Skeletal muscle satellite cell (primary cell): Measurements from ENCODE around the gene RHO.

ENCODE experiments used
- H3K27me3 ChIP-seq: 2 replicates; pipeline ENCODE4 v1.7.0; 2013; ENCODE audit warnings: low read length; ENCODE audit not compliant: control insufficient read depth, insufficient read depth
- H3K36me3 ChIP-seq: 2 replicates; pipeline ENCODE4 v1.7.0; 2013; ENCODE audit warnings: mild to moderate bottlenecking, control low read depth, low read length; ENCODE audit not compliant: insufficient read depth
- H3K4me1 ChIP-seq: 2 replicates; pipeline ENCODE4 v1.7.0; 2013; ENCODE audit warnings: low read length; ENCODE audit not compliant: control insufficient read depth, insufficient read depth
- H3K4me2 ChIP-seq: 2 replicates; pipeline ENCODE4 v1.7.0; 2013; ENCODE audit warnings: mild to moderate bottlenecking, low read length
- H3K4me3 ChIP-seq: 2 replicates; pipeline ENCODE4 v1.7.0; 2013; ENCODE audit warnings: low read length
- H3K9ac ChIP-seq: 2 replicates; pipeline ENCODE4 v1.7.0; 2013; ENCODE audit warnings: mild to moderate bottlenecking, low read depth, low read length, moderate library complexity
- H3K9me3 ChIP-seq: replicated peaks from 2 replicates; pipeline ENCODE4 v1.7.0; 2013; ENCODE audit warnings: mild to moderate bottlenecking, control low read depth, low read length

Gene RHO

DNA sequence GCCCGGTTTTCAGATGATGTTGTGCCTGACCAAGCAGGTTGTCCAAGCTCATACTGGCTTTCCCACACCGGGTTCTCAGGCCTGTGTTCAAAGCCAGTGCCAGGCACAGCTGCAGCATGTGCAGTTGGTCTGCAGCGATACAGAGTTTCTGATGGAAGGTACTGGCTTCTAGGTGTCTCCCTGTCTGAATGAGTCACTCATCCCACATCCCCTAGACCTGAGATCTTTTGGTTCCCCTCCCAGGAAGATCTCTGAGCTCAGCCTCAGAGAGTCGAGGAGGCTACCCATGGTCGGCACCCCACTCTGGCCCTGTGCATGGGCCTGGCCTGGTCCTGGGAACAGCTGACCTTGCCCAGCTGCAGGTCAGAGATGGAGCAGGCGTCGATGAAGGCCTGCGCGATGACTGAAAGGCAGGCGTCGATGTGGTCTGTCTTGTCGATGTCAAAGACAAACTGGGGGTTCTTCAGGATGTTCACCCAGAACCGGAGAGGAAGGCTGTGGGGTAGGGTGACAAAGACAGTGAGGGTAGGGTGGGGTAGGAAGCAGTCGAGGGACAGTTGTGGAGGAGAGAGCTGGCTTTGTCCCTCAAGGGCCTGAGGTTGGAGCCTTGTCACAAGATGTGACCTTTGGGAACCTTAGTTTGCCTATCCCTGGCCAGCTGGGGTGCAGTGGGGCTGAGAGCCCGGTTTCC, 29.8 kb downstream of the RHO start:
- peaks cover 64% of the 10 kb centered on the region for H3K4me1 ChIP-seq
- peaks cover 53% of the 10 kb centered on the region for H3K36me3 ChIP-seq
- peak overlapping the region; percentile 68 for H3K4me3 ChIP-seq
- no peaks in the 10 kb centered on the region for H3K9me3 ChIP-seq
- peak overlapping the region; percentile 70 for H3K9ac ChIP-seq
- no peaks in the 10 kb centered on the region for H3K27me3 ChIP-seq
- peak overlapping the region; percentile 64 for H3K4me2 ChIP-seq

DNA sequence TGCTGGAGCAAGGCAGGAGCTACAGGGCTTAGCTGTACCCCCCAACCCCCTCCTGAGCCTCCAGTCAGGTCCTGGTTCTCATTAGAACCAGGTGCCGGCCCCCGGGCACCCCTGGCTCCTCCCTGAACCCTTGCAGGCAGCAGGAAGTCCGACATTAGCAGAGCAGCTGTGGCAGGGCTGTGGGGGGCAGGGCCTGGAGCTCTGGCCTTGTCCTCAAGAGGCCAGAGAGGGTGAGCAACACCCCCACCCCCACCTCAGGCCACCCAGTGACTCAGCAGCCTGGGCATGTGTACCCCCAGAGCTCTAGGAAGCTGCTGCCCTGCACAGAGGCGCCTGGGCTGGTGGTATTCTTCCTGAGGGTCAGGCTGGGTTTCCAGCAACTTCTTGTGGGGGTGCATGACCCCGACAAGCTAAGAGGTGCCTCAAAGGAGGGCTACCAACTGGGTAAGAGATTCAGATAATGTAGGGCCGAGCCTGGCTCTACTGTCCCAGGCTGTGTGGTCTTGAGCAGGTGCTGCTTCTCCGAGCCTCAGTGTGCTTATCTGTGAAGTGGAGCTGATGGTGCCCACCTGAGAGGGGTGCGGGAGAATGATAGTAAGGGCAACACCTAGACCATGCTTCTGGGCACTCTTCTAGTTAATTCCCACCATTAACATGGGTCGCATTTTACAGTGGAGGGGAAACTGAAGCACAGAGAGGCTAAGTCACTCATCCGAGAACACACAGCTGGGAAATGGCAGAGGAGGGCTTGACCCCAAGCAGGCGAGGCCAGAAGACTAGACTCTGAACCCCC, 30.5 kb downstream of the RHO start:
- Histone ChIP-seq H3K27me3 (no peaks in the 10 kb centered on the region), H3K36me3 (peaks cover 55% of the 10 kb centered on the region), H3K9ac (peak overlapping the region; percentile 70)

DNA sequence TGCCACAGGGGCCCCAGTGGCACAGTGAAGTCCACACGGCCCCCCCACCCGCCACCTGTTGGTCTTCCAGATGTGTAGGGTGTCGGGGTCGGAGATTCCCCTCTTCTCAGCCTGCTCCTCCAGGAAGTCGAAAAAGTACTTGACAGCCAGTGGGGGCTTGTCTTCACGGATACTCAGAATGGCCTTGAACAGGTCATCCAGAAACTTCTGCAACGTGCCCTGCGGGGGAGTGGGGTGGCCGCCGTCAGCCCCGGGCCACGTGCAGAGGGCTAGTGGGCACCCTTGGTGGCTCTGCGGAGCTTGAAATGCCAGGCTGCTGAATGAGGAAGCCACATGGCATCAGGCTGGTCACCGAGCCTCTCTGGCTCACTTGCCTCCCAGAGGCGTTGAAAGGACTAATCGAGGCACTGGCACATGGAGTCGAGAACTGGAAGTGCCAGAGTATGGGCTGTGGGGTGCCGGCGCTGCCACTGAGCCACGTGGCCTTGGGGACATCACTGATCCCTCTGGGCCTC, 31.2 kb downstream of the RHO start:
- H3K9me3 ChIP-seq: no peaks in the 10 kb centered on the region
- H3K4me2 ChIP-seq: peak overlapping the region; percentile 64
- H3K27me3 ChIP-seq: no peaks in the 10 kb centered on the region
- peak overlapping the region; percentile 70 for H3K9ac ChIP-seq
- H3K4me3 ChIP-seq: peak overlapping the region; percentile 68
- H3K4me1 ChIP-seq: peaks cover 74% of the 10 kb centered on the region
- H3K36me3 ChIP-seq: peaks cover 55% of the 10 kb centered on the region

More for the DNA sequence above, 30.5 kb downstream of the RHO start:
- Histone ChIP-seq H3K4me2 (peak overlapping the region; percentile 64), H3K4me3 (peak overlapping the region; percentile 68), H3K4me1 (peaks cover 67% of the 10 kb centered on the region), H3K9me3 (no peaks in the 10 kb centered on the region)

DNA sequence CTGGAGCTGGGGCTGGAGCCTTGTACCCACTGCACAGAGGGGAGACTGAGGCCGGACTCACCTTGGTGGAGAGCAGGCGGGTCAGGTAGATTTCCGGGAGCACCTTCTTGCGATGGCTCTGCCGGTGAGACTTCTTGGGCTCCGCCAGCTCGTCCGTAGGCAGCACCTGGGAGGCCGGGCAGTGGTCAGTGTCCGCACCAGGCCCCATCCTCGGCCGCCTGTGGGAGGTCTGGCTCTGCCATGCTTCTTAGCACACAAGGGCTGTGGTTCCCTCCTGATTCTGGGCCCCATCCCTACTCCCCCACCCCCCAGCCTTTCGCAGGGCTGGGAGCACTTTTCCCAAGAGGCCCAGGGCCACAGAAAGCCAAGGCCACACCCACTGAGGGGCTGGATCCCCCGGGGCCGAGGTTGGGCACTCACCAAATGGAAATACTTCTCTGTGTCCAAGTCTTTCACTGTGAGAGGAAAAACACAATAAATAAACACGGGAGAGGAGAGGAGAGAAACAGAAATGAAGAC, 31.9 kb downstream of the RHO start:
- Histone ChIP-seq H3K4me3 (peak overlapping the region; percentile 68), H3K4me2 (peak overlapping the region; percentile 64), H3K36me3 (peaks cover 61% of the 10 kb centered on the region), H3K9ac (peak overlapping the region; percentile 70), H3K9me3 (no peaks in the 10 kb centered on the region), H3K4me1 (peaks cover 77% of the 10 kb centered on the region), H3K27me3 (no peaks in the 10 kb centered on the region)

DNA sequence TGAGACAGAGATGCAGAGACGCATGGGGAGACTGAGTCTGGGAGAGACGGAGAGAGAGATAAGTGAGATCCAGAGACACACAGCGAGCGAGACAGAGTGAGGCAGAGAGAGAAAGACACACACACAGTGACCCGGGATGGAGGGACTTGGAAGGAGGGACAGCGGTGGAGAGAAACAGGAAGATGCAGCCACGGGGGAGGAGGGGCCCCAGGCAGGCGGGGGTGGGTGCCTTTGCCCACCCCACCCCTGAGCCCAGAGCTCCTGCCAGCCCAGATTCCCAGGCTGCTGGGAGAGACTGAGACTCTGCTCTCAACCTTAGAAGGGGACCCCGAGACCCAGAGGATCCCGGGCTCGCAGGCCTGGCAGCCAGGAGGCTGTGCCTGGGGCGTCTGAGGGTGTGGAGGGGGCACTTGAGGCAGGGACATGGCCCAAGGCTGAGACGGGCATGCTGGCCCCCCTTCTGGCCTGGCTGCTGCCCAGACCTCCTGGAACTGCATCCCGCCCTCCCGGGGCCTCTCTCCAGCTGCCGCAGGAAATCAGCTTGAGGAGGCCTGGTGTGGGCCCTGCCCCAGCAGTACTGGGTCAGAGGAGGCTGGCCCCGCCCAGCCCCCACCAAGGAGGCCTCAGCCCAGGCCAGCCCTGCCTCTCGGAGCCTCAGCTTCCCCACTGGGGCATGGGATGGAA, 32.6 kb downstream of the RHO start:
- H3K4me2 ChIP-seq: peak overlapping the region; percentile 64
- peaks cover 60% of the 10 kb centered on the region for H3K36me3 ChIP-seq
- H3K4me3 ChIP-seq: peak overlapping the region; percentile 68
- H3K27me3 ChIP-seq: no peaks in the 10 kb centered on the region
- peak overlapping the region; percentile 70 for H3K9ac ChIP-seq
- no peaks in the 10 kb centered on the region for H3K9me3 ChIP-seq
- H3K4me1 ChIP-seq: peaks cover 71% of the 10 kb centered on the region

DNA sequence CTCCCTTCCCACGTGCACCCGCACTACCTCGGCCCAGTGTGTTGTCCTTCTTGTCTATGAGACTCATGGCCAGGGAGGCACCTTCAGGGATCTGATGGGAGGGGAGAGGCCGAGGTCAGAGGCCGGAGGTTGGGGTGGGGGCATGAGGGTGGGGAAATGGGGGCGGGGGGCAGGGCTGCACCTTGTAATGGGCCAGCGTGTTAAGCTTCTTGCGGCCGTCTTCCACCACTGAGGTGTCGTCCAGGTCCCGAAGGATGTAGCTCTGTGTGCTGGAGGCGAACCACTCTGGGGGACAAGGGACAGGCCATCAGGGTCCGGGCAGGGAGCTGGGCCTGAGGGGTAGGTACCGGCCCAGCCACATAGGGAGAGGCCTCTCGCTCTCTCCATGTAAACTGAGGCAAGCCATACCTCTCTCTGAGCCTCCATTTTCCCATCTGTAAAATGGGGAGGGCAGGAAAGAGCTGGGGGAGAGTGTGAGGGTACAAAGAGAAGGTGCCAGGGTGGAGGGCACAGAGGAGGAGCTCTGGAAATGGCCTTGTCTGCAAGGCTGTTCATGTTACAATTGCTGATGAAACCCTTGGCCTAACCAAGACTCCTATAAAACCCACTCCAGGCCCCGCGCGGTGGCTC, 33.3 kb downstream of the RHO start:
- Histone ChIP-seq H3K4me2 (peak overlapping the region; percentile 64), H3K27me3 (no peaks in the 10 kb centered on the region), H3K9me3 (no peaks in the 10 kb centered on the region), H3K4me3 (no peak overlapping the region), H3K4me1 (peaks cover 64% of the 10 kb centered on the region), H3K36me3 (peaks cover 60% of the 10 kb centered on the region), H3K9ac (peak overlapping the region; percentile 70)

DNA sequence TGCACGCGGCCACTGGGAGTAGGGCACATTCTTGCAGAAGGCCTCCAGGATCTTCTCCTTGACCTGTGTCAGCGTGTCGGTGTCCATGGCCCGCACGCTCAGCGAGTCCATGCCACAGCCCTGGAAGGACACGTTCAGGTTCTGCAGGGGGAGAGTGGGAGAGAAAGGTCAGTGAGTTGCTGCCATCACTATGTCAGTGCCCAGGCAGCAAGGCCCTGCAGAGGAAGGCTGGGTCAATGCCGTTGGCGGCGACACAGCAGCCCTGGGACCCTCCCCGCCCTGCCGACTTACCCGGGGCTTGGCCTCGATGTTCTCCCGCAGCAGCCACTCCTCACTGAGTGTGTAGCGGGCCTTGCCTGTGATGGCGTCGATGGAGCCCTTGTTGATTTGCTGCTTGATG, 34.4 kb downstream of the RHO start:
- H3K36me3 ChIP-seq: peaks cover 62% of the 10 kb centered on the region

DNA sequence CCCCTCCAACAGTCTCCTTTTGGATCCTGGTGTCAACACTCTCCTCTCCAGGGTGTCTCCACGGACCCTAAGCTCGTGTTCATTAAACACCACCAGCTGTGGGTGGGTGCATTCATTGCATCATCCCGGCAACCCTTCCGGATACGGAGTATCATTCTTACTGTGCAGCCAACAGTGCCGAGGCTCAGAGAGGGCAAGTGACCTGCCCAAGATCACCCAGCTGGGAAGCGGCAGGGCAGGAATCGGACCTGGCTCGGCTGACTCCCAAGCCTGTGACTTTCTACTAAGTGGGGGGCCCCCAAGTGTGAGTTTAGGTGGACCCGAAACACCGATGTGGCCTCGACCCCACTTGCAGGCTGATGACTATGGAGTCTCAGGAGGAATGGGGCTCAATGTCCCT, 34.9 kb downstream of the RHO start:
- H3K27me3 ChIP-seq: no peaks in the 10 kb centered on the region
- H3K4me1 ChIP-seq: peaks cover 48% of the 10 kb centered on the region
- no peaks in the 10 kb centered on the region for H3K9me3 ChIP-seq
- H3K36me3 ChIP-seq: peaks cover 57% of the 10 kb centered on the region
- no peak overlapping the region for H3K4me2 ChIP-seq
- H3K9ac ChIP-seq: no peak overlapping the region
- H3K4me3 ChIP-seq: no peak overlapping the region

More for the DNA sequence above, 34.4 kb downstream of the RHO start:
- peaks cover 54% of the 10 kb centered on the region for H3K4me1 ChIP-seq
- no peak overlapping the region for H3K4me2 ChIP-seq
- no peak overlapping the region for H3K9ac ChIP-seq
- H3K4me3 ChIP-seq: no peak overlapping the region
- H3K27me3 ChIP-seq: no peaks in the 10 kb centered on the region
- H3K9me3 ChIP-seq: no peaks in the 10 kb centered on the region

DNA sequence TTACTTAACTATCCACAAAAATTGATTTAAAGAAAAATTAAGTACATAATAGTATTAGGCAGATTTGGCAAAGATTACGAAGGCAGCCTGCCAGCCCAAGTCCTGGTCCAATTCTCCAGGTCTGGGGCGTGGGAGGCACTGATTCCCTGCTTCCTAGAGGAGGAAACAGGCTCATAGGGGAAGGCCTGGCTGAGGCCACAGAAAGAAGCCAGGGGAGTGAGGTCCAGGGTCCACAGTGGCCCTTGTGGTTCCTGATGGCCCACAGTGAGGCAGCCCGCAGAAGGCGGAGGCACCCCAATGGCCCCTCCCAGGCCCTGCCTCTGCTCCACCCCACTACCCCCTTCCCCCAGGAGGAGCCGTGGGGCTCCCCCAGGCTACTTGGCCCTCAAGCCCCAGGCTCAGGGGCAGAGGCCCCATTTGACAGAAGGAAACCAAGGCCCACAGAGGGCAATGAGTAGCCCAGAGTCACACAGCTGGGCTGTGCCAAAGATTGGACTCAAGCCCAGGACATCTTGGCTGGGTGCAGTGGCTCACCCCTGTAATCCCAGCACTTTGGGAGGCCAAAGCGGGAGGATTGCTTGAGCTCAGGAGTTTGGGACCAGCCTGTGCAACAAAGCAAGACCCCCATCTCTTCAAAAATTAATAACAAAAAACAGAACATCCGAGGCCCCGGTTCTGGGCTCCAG, 35.6 kb downstream of the RHO start:
- H3K9ac ChIP-seq: no peak overlapping the region
- H3K9me3 ChIP-seq: no peaks in the 10 kb centered on the region
- no peak overlapping the region for H3K4me3 ChIP-seq
- H3K4me1 ChIP-seq: peaks cover 42% of the 10 kb centered on the region
- no peaks in the 10 kb centered on the region for H3K27me3 ChIP-seq
- H3K4me2 ChIP-seq: no peak overlapping the region
- peaks cover 55% of the 10 kb centered on the region for H3K36me3 ChIP-seq

DNA sequence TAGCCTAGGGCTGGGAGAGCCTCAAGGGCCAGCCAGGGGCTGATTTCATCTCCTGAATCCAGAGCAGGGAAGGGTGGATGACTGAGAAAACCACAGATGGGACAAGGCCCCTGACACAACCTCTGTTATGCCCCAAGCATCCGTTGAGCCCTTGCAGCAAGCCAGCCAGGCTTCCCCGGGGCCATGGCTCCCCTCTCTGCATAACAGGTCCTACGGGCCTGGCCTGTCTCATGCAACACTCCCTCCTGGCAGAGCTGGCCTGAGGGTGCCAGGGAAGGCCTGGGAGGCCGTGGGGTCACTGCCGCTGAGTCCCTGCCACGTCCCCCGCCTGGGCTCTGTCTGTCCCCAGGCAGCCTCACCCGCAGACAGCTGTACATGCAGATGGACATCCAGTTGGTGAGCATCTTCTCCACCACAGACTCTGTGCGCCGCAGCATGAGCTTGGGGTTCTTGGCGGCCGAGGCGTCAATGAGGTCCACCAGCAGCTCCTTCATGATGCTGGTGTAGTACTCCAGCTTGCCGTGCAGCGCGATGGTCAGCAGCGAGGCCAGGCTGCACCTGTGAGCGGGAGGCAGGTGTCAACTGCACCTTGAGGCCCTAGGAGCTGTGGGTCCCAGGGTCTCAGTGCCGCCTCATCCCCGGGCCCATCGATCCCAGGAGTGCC, 36.7 kb downstream of the RHO start:
- no peaks in the 10 kb centered on the region for H3K9me3 ChIP-seq
- H3K4me3 ChIP-seq: no peak overlapping the region
- peaks cover 31% of the 10 kb centered on the region for H3K4me1 ChIP-seq
- H3K4me2 ChIP-seq: no peak overlapping the region
- H3K9ac ChIP-seq: no peak overlapping the region
- H3K27me3 ChIP-seq: no peaks in the 10 kb centered on the region
- peaks cover 53% of the 10 kb centered on the region for H3K36me3 ChIP-seq
